AG10803 (cell line): Measurements from ENCODE around the gene CEACAM19.
A peak's percentile ranks its signal among the peaks of the same experiment; 100 is the strongest.

ENCODE experiments used
- DNase-seq: peaks from one replicate; pipeline ENCODE4 v3.0.0; 2010; ENCODE audit warnings: low read depth
- H3K4me3 ChIP-seq: 2 replicates; pipeline ENCODE4 v1.5.1; 2011; ENCODE audit warnings: mild to moderate bottlenecking, low read length, control low read depth
- CTCF ChIP-seq: conservative IDR thresholded peaks from 2 replicates; pipeline ENCODE4 v1.5.1; 2011; ENCODE audit warnings: mild to moderate bottlenecking, low read length, control low read depth, inconsistent platforms

Gene CEACAM19

GRCh38 chr19:44641501-44642265 lies 29.6 kb upstream of the CEACAM19 start:
- H3K4me3 ChIP-seq: no peak overlapping the region
- DNase-seq: no peak
- TF ChIP-seq CTCF: no peak

GRCh38 chr19:44642377-44642776 lies 28.9 kb upstream of the CEACAM19 start:
- no peak overlapping the region for H3K4me3 ChIP-seq
- no peak for TF ChIP-seq CTCF
- no peak for DNase-seq

GRCh38 chr19:44643605-44644401 lies 27.5 kb upstream of the CEACAM19 start, which contains the start of gene PVR:
Gene PVR (plus strand): TSS chr19:44643910. CDS start chr19:44644097, 187 bp downstream.
- H3K4me3 ChIP-seq: peak within 1 kb of the TSS; percentile 92
- peak; percentile 68 for DNase-seq
- no peak for TF ChIP-seq CTCF

GRCh38 chr19:44644402-44645016 lies 26.8 kb upstream of the CEACAM19 start:
- TF ChIP-seq CTCF: no peak
- H3K4me3 ChIP-seq: peak overlapping the region; percentile 92
- DNase-seq: no peak

- TF ChIP-seq CTCF: no peak
- no peak for DNase-seq
- peak overlapping the region; percentile 23 for H3K4me3 ChIP-seq
Measured at GRCh38 chr19:44645407-44646048, 25.8 kb upstream of the CEACAM19 start.

- no peak overlapping the region for H3K4me3 ChIP-seq
- no peak for DNase-seq
- TF ChIP-seq CTCF: no peak
Measured at GRCh38 chr19:44646049-44646416, 25.2 kb upstream of the CEACAM19 start.
